GM06990 (cell line): ENCODE results near the gene KRTAP6-2.

Source experiments
- DNase-seq: peaks from one replicate; pipeline ENCODE4 v3.0.0-alpha.2; 2011; ENCODE audit not compliant: insufficient read length; ENCODE audit errors: extremely low read depth
- H3K27me3 ChIP-seq: replicated peaks from 2 replicates; pipeline ENCODE4 v1.6.0; 2011; ENCODE audit warnings: low read length; ENCODE audit not compliant: control insufficient read depth, insufficient read depth
- H3K36me3 ChIP-seq: 2 replicates; pipeline ENCODE4 v1.5.1; 2011; ENCODE audit warnings: low read length; ENCODE audit not compliant: control insufficient read depth, insufficient read depth
- H3K4me3 ChIP-seq: replicated peaks from 2 replicates; pipeline ENCODE4 v1.5.1; 2011; ENCODE audit warnings: low read depth, mild to moderate bottlenecking, control low read depth, low read length
- TF ChIP-seq, protein P1 (sequence below): IDR thresholded peaks from 2 replicates; pipeline ENCODE4 v1.5.1; 2011; ENCODE audit warnings: low read length, control low read depth, mild to moderate bottlenecking, inconsistent platforms; ENCODE audit not compliant: insufficient read depth, poor library complexity, severe bottlenecking

Gene KRTAP6-2, protein sequence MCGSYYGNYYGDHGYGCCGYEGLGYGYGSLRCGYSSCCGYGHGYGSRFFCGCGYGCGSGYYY

DNA sequence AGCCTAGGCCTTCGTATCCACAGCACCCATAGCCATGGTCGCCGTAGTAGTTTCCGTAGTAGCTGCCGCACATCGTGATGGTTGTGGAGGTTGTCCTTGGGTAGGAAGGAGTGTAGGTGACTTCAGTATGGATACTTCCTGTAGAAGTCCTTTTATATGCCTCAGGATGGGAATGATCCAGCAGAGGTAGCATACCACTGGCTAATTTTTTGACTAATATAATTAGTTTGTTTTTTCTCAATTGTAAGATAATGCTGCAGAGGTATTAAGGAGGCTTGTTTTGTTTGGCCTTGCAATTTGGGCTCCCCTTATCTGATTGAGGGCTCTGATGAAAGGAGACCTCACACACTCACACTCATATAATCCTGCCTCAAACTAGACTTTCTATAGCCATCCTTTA lies at the start of gene KRTAP6-2:
Gene KRTAP6-2, minus strand, starts transcription at position 101 of the 400 bp plus-strand sequence. Its CDS starts 28 bp downstream, at position 73.
- no peaks in the 10 kb centered on the region for H3K36me3 ChIP-seq
- TF ChIP-seq, protein P1, sequence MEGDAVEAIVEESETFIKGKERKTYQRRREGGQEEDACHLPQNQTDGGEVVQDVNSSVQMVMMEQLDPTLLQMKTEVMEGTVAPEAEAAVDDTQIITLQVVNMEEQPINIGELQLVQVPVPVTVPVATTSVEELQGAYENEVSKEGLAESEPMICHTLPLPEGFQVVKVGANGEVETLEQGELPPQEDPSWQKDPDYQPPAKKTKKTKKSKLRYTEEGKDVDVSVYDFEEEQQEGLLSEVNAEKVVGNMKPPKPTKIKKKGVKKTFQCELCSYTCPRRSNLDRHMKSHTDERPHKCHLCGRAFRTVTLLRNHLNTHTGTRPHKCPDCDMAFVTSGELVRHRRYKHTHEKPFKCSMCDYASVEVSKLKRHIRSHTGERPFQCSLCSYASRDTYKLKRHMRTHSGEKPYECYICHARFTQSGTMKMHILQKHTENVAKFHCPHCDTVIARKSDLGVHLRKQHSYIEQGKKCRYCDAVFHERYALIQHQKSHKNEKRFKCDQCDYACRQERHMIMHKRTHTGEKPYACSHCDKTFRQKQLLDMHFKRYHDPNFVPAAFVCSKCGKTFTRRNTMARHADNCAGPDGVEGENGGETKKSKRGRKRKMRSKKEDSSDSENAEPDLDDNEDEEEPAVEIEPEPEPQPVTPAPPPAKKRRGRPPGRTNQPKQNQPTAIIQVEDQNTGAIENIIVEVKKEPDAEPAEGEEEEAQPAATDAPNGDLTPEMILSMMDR, result no peak
- no peak within 1 kb of the TSS for H3K4me3 ChIP-seq
- DNase-seq, result no peak
- no peaks in the 10 kb centered on the region for H3K27me3 ChIP-seq

DNA sequence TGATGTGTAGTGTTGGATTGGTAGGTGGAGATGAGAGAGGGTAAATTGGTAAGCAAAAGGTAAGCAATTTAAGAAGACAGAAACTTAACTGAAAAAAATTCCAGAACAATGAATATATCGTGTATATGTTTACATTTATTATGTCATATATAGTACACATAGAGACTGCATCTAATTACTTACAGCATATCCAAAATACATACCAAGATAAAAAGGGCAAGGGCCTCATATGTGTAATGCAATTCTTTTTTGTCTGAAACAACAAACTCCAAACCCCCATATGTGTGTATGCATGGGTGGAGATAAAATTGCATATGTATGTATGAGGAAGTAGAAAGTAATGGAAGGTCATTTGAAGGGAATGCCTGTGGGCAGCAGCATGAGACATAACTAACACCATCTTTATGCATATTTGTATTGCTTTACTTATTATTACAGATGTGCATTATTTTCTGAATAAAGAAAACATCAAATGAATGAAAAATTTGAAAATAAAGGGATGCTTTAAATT lies 48.3 kb upstream of the KRTAP6-2 start:
- TF ChIP-seq, protein P1, result no peak
- no peak for DNase-seq
- Histone ChIP-seq H3K36me3 (no peaks in the 10 kb centered on the region), H3K27me3 (no peaks in the 10 kb centered on the region), H3K4me3 (no peak overlapping the region)

DNA sequence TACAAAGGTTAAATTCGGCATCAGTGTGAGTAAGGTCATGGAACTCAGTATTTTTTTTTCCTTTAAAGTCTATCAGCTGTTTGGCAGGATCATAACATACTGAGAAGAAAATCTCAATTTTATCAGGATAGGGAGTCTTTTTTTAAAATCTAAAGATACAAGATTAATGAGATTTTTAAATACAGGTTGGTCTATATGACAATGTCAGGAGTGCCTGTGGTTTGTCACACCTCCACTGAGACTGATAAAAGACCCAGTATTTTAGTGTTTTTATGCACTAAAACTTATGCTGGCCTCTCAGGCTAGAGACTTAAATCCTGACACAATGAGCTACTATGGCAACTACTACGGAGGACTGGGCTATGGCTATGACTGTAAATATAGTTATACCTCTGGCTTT lies 43.9 kb upstream of the KRTAP6-2 start, which contains the start of gene KRTAP20-3:
Gene KRTAP20-3, plus strand, starts transcription at position 301 of the 400 bp plus-strand sequence.
- no peak within 1 kb of the TSS for H3K4me3 ChIP-seq
- no peak for DNase-seq
- no peaks in the 10 kb centered on the region for H3K27me3 ChIP-seq
- H3K36me3 ChIP-seq, result no peaks in the 10 kb centered on the region
- TF ChIP-seq, protein P1, result no peak

DNA sequence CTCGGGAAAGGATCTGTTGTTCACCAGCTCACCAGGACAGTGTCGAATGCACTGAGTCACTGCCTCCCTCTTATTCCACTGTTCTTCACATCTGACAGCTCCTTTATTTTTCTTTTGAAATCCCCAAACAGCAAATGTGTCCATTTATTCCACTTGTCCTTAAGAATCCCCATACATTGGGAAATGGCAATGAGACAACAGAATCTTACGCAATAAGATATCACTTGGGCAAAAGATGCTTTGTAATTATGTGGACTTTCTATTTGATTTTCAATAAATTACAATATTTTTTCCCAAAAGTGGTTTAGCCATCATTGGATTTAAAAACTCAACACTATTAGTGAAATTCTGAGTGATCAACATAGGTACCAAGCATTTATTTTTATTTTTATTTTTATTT lies 40.0 kb upstream of the KRTAP6-2 start:
- TF ChIP-seq, protein P1, result no peak
- DNase-seq, result no peak
- H3K4me3 ChIP-seq, result no peak overlapping the region

DNA sequence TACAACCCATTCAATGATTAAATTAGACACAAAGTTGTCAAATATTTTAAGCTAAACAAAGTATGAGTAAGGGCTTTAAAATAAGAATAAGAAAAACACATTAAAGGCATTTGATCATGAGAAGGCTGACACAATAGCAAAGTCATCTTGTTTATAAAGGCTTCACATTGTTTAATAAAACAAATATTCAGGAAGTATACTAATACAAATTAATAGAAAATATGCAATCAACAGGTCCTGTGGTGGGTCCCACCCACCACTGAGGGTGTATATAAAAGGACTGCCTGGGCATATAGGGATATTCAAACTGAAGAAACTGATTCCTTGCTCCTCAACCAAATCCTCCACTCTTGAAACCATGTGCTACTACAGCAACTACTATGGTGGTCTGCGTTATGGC lies 36.2 kb upstream of the KRTAP6-2 start, which contains the start of gene KRTAP20-2:
Gene KRTAP20-2, plus strand, starts transcription at position 301 of the 400 bp plus-strand sequence. Its CDS starts 58 bp downstream, at position 359.
- H3K36me3 ChIP-seq, result no peaks in the 10 kb centered on the region
- no peak within 1 kb of the TSS for H3K4me3 ChIP-seq
- no peaks in the 10 kb centered on the region for H3K27me3 ChIP-seq
- DNase-seq, result no peak
- TF ChIP-seq, protein P1, result no peak

More for the DNA sequence above, 40.0 kb upstream of the KRTAP6-2 start:
- Histone ChIP-seq H3K27me3 (no peaks in the 10 kb centered on the region), H3K36me3 (no peaks in the 10 kb centered on the region)
